ENCODE measurements around the gene SLC35F3. TPM values are rescaled to one million over a fixed set of nuclear protein-coding genes. Genes with fewer than 3 reads are reported as not detected.

SLC35F3 gene
- total RNA-seq, 4 donors from 2014 or later, result 0.36 to 1.4 (median 0.54) TPM

GRCh38 chr1:234018816-234019215 is 114.3 kb downstream of the SLC35F3 start:
- TF ChIP-seq POLR2A (IDR thresholded peaks at IDR 0.05) (no peak), POLR2AphosphoS5 (IDR thresholded peaks at IDR 0.05) (no peak), EP300 (IDR thresholded peaks at IDR 0.05) (no peak), CTCF (IDR thresholded peaks at IDR 0.05) (no peak)
- Histone ChIP-seq H3K4me3 (no peak overlapping the region), H3K27ac (no peak overlapping the region), H3K9me3 (no peaks in the 10 kb centered on the region), H3K36me3 (no peaks in the 10 kb centered on the region), H3K27me3 (peaks cover 3% of the 10 kb centered on the region), H3K4me1 (no peaks in the 10 kb centered on the region)
- WGBS, result 70% methylated on average over 4 of the region's 4 CpGs
- no peak for DNase-seq (ENCODE audit: low spot score in 2 of 2)

GRCh38 chr1:234019387-234019786 is 114.9 kb downstream of the SLC35F3 start:
- Histone ChIP-seq H3K4me1 (no peaks in the 10 kb centered on the region), H3K27ac (no peak overlapping the region), H3K9me3 (no peaks in the 10 kb centered on the region), H3K27me3 (peaks cover 3% of the 10 kb centered on the region), H3K36me3 (no peaks in the 10 kb centered on the region), H3K4me3 (no peak overlapping the region)
- TF ChIP-seq POLR2AphosphoS5 (IDR thresholded peaks at IDR 0.05), result no peak
- TF ChIP-seq POLR2A (IDR thresholded peaks at IDR 0.05), result no peak
- no peak for TF ChIP-seq EP300 (IDR thresholded peaks at IDR 0.05)
- TF ChIP-seq CTCF (IDR thresholded peaks at IDR 0.05), result no peak
- no peak for DNase-seq (ENCODE audit: low spot score in 2 of 2)
- 100% methylated on average over 2 of the region's 2 CpGs for WGBS

GRCh38 chr1:234022302-234022701 is 117.8 kb downstream of the SLC35F3 start:
- Histone ChIP-seq H3K4me1 (no peaks in the 10 kb centered on the region), H3K36me3 (no peaks in the 10 kb centered on the region), H3K27me3 (no peaks in the 10 kb centered on the region), H3K4me3 (no peak overlapping the region), H3K9me3 (no peaks in the 10 kb centered on the region), H3K27ac (no peak overlapping the region)
- TF ChIP-seq CTCF (IDR thresholded peaks at IDR 0.05), result no peak
- no peak for TF ChIP-seq POLR2A (IDR thresholded peaks at IDR 0.05)
- no peak for TF ChIP-seq EP300 (IDR thresholded peaks at IDR 0.05)
- no peak for TF ChIP-seq POLR2AphosphoS5 (IDR thresholded peaks at IDR 0.05)
- no peak for DNase-seq (ENCODE audit: low spot score in 2 of 2)
- WGBS, result 84% methylated on average over 2 of the region's 2 CpGs

GRCh38 chr1:234039603-234040002 is 135.1 kb downstream of the SLC35F3 start:
- Histone ChIP-seq H3K9me3 (no peaks in the 10 kb centered on the region), H3K27ac (no peak overlapping the region), H3K4me1 (no peaks in the 10 kb centered on the region), H3K27me3 (peaks cover 4% of the 10 kb centered on the region), H3K36me3 (no peaks in the 10 kb centered on the region), H3K4me3 (no peak overlapping the region)
- no peak for DNase-seq (ENCODE audit: low spot score in 2 of 2)
- WGBS, result 87% methylated on average over 3 of the region's 8 CpGs
- no peak for TF ChIP-seq POLR2A (IDR thresholded peaks at IDR 0.05)
- no peak for TF ChIP-seq EP300 (IDR thresholded peaks at IDR 0.05)
- no peak for TF ChIP-seq CTCF (IDR thresholded peaks at IDR 0.05)
- TF ChIP-seq POLR2AphosphoS5 (IDR thresholded peaks at IDR 0.05), result no peak

GRCh38 chr1:234040446-234041317 is 136.2 kb downstream of the SLC35F3 start:
- Histone ChIP-seq H3K27ac (no peak overlapping the region), H3K27me3 (peaks cover 4% of the 10 kb centered on the region), H3K4me1 (no peaks in the 10 kb centered on the region), H3K36me3 (no peaks in the 10 kb centered on the region), H3K9me3 (no peaks in the 10 kb centered on the region), H3K4me3 (no peak overlapping the region)
- TF ChIP-seq POLR2A (IDR thresholded peaks at IDR 0.05), result no peak
- no peak for DNase-seq (ENCODE audit: low spot score in 2 of 2)
- 62% methylated on average over 9 of the region's 9 CpGs for WGBS

Data from suprapubic skin (tissue), 4 donors.